Activated CD8-positive, alpha-beta memory T cell treated with anti-CD3 and anti-CD28 coated beads, Interleukin-2, amount 50 U/mL, for 48 hours (primary cell): ENCODE results near the gene SECISBP2L.
"Not testable (repeated sequence)": the region's sequence is repeated elsewhere in the genome, so short reads cannot be mapped to it uniquely, and the experiment has no call there.

Experiments used
- DNase-seq: peaks from one replicate; pipeline ENCODE4 v3.0.0-alpha.2; 2020

The SECISBP2L gene, protein sequence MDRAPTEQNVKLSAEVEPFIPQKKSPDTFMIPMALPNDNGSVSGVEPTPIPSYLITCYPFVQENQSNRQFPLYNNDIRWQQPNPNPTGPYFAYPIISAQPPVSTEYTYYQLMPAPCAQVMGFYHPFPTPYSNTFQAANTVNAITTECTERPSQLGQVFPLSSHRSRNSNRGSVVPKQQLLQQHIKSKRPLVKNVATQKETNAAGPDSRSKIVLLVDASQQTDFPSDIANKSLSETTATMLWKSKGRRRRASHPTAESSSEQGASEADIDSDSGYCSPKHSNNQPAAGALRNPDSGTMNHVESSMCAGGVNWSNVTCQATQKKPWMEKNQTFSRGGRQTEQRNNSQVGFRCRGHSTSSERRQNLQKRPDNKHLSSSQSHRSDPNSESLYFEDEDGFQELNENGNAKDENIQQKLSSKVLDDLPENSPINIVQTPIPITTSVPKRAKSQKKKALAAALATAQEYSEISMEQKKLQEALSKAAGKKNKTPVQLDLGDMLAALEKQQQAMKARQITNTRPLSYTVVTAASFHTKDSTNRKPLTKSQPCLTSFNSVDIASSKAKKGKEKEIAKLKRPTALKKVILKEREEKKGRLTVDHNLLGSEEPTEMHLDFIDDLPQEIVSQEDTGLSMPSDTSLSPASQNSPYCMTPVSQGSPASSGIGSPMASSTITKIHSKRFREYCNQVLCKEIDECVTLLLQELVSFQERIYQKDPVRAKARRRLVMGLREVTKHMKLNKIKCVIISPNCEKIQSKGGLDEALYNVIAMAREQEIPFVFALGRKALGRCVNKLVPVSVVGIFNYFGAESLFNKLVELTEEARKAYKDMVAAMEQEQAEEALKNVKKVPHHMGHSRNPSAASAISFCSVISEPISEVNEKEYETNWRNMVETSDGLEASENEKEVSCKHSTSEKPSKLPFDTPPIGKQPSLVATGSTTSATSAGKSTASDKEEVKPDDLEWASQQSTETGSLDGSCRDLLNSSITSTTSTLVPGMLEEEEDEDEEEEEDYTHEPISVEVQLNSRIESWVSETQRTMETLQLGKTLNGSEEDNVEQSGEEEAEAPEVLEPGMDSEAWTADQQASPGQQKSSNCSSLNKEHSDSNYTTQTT

DNA sequence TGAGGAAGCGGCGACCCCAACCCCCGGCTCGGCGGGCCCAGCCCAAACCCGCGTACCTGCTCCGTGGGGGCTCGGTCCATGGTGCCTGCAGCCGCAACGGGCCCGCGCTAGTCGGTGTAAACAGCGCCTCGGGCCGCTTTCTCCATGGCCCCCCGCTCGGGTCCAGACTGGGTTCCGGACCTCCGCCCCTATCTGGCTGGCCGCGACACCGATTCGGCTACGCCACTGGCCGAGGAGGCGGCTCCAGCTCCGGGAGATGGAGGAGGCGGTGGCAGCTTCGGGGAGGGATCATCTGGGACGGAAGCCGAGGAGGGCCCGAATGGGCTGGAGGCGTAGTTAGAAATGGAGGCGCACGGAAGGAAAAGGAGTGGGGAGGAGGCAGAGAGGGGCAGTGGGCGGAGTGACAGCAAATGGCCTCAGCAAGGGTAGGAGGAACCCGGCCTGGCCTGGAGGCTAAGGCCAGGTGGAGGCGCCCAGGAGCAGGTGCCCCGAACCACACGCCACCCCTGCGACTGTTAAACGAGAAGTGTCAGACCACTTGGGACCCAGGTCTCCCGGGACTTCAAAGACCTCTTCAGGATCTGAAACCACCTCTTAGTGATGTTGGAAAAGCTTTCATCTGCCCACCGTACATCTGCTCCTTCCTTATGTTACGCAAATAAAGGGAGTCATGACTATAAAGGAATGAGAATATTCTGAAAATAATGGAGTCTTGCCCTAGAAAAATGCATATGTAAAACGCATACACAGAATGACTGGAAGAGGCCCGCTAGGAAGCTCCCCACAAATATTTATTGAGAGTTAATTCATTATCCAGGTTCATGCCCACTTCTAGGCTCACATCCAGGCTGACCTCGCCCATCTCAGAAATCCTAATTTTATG, at the start of gene SECISBP2L:
Gene SECISBP2L, minus strand, starts transcription at position 227 of the 883 bp plus-strand sequence. Its CDS starts 147 bp downstream, at position 80.
- DNase-seq: peak; percentile 92

DNA sequence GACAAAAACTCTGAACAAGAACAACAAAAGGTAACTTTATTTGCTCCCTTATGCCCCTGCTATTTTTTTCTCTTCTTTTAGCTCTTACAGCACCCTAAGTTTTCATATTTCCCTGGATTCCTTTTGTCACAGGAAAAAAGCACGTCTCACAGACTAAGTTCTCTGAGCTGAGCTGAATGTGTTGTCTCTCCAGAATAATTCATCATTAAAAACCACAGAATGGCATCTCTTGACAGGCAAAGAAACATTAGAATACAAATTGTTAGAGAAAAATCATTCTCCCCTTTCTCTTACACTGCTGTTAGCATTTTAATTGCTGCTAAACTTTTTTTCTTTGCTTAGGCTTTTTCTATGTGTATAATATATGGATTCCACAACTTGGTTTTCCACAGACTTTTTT, 48.7 kb upstream of the SECISBP2L start:
- DNase-seq: no peak

DNA sequence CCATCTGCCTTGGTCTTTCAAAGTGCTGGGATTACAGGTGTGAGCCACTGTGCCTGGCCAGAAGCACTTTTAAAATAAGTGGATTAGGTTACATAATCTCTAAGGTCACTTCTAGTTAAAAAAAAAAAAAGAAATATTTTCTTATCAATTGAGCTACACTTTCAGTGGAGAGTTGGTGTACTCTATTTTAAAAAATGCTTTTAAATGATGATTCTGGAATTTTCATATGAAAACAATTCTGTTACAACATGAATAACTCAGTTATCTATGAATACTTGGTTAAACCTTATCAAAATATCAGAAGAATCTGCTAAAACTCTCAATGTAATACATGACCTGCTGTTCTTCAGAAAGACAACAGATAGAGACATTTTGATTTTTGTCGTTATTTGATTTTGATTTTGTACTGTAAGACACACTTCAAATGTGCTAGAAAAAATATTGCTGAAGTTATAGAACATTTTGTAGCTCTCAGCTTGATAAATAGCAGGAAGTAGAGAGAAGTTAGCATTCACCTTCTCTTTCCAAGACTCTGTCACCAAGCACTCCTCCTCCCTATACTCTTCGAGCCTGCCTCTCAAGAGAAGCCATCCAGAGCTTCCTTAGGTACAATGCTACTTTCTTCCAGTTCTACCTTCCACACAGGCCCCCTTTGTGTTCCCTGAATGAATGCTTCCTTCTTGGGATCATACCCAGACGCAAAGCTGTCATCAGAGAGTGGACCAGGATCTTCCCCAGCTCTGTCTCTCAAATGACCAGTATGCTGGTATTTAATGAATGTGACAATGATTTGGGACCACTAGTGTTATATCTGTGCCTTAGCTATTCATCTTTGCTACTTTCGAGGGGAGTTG, 47.2 kb upstream of the SECISBP2L start:
- no peak for DNase-seq

DNA sequence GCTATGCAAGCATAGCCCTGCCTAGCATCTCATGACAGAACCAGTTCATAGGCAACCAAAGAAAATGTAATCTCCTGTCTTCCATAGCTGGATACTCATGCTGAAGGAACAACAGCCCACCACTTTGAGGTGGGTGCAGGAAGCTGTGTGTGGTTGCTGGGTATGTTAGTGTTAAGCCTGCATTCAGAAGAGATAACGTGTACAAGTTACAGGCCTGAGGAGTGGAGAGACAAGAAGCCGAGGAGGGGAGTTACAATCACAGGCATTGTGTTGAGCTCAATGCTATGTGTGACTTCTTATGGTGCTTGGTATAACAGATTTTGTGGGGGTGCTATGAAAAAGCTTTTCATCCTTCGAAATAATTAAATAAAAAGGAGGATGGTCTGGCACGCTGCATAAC, 42.8 kb upstream of the SECISBP2L start:
- no peak for DNase-seq

DNA sequence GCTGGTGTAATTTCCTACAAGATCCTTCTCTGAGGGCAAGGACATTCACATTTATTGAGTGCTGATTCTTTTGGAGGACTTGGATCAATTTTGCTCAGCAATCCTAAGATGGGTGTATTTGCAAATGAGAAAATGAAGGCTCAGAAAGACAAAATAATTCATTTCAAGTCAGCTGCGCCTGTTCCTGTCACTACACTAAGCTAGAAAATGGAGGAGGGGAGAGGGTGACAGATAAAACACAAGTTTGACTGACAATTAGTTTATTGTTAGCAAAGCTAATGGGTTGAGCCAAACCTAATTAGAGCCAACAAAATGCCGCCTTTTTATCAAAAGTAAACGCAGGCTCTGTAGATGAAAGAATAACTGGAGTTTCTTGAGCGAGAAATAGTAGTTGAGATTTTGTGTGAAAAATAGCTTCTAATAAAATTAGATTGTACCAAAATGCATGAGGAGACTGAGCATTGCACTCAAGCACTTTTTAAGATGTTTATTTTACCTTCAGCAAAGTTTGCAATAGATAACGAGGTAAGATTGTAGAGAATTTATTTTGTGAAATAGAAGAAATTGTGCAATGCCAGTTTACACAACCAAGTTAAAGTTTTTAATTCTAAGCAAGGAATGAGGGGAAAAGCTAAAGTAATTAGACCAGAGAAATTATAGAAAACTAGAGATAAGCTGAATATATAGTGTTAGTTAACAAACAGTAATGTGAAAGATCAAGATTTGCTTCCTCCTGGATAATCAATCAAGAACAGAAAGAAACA, 39.6 kb upstream of the SECISBP2L start:
- DNase-seq: no peak

DNA sequence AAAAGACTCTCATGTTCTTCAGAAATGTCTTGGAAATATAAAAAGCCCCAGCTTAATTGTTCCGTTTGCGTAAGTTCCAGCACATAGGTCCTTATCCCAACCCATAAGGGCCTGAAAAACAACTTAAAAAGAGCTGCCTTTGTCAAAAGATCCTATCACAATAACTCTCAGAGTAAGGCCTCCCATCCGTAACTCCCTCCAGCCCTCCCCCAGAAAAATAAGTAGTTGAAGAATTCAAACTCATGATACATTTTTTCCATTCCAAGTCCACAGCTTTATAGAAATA, 38.0 kb upstream of the SECISBP2L start:
- DNase-seq: no peak

DNA sequence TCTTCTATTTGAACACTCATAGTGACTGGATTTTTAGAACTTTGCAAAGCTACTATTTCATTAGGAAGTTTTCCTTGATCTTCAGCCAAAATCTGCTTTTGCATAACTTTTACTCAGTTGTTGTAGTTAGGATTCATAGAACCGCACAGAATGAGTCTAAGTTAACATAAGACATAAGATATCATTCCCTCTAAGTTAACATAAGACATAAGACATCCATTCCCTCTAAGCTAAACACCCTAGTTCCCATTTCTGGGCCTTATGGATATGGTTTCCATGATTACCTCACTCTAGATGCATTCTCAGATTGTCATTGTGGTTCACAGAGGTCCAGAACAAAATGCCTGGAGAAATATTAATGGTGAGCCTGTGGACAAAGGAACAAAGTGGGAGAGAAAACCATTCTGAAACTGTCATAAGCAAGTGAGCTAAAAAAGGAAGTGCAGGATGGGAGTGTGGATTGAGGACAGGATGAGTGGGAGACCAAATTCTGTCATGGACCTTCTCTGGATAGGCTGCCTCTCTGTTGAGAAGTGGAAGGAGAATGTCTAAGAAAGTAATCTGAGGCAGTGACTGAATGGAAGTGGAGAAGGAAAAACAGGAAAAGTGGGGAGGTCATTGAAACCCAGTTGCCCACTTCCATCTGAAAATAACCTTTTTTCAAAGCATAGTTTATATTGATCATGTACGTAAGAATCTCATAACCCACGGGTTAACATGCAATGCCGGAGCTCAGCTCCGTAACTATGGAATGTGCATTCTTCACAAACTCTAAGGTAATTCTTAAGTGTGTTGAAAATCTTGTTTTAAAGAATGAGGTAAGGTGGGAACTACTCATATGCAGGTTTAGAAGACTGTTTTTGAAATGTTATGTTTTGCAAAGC, 37.4 kb upstream of the SECISBP2L start:
- DNase-seq: no peak

DNA sequence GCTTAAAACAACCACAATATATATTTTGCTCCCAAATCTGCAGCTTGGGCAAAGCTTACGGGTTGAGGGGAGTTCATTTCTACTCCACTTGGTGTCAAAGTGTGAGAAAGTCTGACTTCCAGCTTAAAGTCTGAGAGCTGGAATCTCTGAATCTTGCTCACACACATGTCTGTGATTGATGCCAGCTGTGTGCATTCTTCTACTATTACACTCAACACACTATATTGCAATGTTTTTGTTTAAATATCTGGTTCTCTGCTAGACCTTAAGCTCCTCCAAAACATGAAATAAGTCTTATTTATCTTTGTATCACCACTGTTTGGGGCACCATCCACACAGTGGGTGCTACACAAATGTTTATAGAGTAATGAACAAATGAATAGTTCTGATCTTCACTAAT, 36.7 kb upstream of the SECISBP2L start:
- no peak for DNase-seq

DNA sequence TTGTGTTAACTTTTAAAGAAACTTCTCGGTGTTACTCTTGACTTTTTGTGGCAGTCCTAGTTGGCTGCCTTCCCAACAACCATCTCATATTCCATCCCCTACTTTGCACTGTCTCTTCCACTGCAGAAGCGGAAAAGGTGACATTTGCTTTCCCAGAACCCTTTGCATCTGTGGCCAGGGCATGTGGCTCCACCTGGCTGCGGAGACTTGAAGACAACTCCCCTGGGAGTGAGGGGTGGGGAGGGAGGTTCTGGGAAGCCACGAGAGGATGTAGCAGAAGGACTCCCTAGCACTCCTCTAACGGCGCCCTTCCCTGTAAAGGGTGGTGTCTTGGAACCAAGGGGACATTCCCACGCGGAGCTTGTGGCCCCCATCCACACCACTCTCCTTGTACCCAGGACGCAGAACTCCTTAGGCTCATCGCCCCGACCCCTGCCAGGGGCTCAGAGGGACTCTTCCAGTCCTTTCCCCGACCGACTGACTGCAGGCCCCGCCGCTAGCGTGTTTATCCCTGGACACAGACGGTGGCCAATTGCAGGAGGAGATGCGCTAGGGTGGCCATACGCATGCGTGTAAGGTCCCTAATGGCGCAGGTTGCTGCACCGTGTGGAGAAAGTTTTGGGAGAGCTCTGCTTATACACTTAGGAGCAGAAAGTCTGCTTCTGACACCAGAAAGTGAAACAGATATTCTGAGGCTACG, 33.2 kb upstream of the SECISBP2L start:
- no peak for DNase-seq

DNA sequence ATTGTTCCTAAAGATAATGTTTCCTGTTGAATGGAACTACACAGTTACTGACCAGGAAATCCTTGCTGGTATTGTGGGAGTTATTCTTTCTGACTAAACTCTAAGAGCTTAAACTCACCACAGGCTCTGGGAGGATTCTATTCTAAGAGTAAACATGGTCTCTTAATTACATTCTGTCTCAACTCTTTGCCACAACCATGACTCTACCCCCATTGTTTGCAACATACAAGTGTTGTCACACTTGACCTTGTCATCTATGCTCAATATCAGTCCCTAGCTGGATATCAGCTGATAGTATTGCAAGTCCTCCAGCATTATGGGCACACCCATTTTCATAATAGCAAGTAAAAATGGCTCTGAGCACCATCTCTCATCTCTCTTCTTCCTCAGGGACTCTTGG, 29.6 kb upstream of the SECISBP2L start:
- no peak for DNase-seq

DNA sequence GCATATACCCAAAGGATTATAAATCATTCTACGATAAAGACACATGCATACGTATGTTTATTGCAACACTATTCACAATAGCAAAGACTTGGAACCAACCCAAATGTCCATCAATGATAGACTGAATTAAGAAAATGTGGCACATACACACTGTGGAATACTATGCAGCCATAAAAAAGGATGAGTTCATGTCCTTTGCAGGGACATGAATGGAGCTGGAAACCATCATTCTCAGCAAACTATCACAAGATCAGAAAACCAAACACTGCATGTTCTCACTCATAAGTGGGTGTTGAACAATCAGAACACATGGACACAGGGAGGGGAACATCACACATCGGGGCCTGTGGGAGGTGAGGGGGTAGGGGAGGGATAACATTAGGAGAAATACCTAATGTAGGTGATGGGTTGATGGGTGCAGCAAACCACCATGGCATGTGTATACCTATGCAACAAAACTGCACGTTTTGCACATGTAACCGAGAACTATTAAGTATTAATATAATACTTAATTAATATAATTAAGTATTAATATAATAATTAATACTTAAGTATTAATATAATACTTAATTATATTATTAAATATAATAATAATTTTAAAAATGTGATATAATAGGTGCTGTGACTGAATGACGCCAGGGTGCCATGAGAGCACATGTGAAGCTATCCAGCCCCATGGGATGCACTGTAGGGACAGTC, 28.5 kb upstream of the SECISBP2L start:
- not testable (repeated sequence) for DNase-seq

DNA sequence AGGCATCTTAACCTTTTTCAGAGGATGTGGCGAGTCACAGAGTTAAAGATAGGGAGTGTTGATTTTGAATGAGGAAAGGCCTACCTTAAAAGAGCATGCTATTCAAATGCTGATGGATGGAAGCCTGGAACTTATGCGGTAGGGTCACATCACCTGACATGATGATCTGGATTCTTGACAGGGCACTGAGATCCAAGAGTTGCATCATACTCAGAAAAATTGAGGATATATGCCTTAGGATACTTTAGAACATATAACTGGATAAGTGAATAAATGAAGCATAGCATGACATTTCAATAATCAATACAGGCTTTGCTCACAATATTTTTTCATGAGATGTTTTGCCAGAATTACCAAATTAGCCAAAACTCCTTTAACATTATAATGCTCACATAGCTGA, 20.1 kb upstream of the SECISBP2L start:
- DNase-seq: no peak

DNA sequence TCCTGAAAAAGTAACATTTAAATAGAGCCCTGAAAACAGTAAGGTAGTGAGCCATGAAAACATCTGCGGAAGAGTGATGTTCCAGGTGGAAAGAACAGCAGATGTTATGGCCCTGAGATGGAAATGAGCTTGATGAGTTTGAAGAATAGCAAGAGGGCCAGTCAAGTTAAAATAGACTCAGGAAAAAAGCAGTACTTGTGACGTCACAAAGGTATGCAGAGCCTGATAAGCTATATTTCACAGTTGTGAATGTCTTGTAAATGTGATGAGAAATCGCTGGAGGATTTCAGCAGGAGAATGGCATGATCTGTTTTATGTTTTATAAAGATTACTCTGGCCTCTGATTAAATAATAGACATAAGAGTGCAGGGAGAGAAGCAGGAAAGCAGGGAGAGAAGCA, 18.6 kb upstream of the SECISBP2L start:
- no peak for DNase-seq

DNA sequence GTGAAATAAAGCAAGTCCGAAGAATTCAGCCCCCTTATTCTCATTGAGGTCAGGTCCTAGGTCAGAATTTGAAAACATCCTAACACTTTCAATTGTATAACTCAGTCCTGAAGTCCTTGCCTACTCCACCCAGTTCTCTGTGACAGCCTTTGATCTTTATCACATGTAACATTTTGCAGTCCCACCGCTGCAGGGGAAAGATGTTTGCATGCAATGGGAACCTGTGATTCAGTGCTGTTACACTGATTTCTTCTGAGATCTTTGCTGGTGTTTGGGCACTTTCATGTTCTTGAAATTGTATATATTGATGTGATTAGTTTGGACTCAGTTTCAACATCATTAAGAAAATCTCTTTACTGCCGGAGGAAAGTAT, 18.0 kb upstream of the SECISBP2L start:
- no peak for DNase-seq

DNA sequence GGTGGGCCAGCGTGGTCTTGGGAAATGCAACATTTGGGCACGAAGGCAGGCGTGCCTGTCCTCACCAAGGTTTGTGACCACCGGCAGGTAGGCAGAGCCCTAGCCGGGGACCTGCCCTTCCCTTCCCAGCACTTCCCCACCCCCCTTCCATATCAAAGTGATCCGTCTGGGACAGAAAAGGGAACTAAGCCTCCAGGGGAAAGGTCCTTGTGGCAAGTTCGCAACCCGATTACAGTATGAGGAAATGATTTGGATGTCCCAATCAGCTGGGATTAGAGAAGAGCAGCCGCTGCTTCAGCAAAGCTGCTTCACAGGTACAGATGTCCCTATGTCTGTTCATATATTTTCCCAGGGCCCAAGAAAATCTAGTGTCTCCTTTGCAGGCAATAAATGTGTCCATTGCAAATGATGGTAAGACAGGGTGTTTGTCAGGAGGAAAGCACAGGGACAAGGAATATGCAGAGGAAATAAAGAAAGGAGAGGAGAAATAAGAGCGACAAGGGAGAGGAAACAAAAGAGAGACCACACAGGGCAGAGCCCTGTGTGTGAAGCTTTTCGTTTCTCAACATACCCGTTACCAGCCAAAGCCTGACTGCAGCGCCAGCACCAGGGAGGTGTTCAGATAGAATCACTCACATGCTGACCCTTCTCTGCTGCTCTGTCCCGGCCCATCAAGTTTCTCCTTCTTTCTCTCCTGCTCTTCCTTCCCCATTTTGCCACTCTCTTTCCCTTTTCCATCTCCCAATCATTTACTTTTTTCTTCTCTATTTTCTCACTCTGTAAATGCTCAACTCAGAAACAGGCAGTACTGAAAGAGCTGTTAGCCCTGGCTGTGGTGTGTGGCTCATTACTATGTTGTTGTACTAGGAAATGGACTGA, 17.4 kb upstream of the SECISBP2L start:
- DNase-seq: no peak

DNA sequence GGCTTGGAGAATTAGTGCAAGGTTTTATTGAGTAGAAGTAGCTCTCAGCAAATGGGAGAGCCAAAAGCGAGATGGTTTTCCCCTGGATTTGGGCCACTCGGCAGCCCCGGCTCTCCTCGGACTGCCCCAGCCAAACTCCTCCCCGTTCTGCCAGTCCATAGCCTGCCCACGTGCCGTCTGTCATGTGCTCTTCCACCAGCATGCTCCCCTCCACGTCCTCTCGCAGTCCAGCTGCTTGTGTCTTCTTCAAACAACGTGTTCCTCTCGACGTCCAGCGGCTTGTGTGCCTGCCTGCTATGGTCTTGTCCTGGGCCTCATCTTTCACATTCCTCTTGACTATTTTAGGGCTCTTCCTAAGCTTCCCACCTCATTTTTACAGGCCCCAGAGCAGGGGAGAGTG, 16.7 kb upstream of the SECISBP2L start:
- no peak for DNase-seq

DNA sequence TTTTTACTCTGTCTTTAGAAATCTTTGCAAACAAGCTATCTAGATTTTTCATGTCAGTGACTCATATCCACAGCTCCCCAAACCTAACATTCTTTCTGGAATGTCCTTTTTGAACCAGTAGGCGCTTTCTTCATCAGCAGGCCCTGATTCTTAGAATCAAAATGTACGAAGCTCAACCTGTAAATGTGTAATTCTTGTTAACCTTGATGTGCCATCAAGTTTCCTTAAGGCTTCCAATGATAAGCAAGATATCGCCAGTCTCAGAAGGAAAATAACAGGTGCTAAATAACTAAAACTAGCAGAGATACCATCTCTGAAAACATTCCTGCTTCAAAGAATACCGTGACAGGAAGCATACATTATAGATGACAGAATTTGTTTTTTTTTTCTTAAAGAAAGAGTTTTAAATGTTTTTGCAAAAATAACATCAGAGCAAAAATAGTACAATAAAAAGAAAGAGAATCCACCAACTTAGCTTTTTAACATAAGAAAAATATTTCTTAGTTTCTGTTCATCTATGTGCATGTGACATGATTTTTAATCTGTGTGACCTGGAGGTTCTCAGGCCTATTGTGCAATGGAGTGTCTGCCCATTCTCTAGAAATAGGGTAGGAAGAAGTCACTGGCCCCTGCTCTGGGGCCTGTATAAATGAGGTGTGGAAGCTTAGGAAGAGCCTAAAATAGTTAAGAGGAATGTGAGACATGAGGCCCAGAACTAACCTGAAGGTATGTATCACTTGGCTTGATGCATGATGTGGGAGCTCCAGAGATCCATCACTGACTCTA, 14.7 kb upstream of the SECISBP2L start:
- DNase-seq: no peak
